Measurements from ENCODE around the gene MED20. TPM values are rescaled to one million over a fixed set of nuclear protein-coding genes. Genes with fewer than 3 reads are reported as not detected.

MED20 gene
- polyA plus RNA-seq, 2 of the 4 experiments (the other 2 are of a cell fraction), result 18.4 to 29.3 TPM

DNA sequence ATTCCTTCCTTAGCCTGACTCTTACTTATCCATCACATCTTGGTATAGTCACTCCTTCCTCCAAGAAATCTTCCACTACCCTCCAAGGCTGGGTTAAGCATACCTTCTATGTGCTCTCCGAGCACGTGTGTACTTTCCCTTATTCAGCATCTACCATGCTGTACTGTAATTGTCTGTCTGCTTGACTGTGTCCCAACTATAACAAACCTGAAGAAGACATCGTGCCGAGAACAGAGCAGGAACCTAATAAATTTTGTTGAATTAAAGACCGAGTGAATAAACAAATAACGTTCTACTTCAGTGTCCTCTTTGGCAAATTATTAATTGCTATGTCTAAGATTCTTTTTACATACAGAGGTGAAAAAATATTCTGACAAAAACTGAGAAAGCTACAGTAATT, 61.6 kb downstream of the MED20 start:
- Histone ChIP-seq H3K4me2 (no peak overlapping the region), H3K4me1 (no peaks in the 10 kb centered on the region), H3K9me3 (no peaks in the 10 kb centered on the region), H3K27ac (no peak overlapping the region), H3K4me3 (no peak overlapping the region)
- no peak for FAIRE-seq
- CTCF ChIA-PET, result interaction anchor here (1.9 kb wide), 1 partner anchor 12 kb away, joined by 7 read pairs; no protein-coding TSS in a partner anchor
- POLR2A ChIA-PET, result no interaction called here
- 87% methylated on average over 6 of the region's 6 CpGs for WGBS (ENCODE audit: missing lambda C conversion rate)
- TF ChIP-seq HDAC2 (IDR thresholded peaks at IDR 0.05) (no peak), ZNF302 (CRISPR knock-in tag; IDR thresholded peaks at IDR 0.05) (no peak), RFX5 (IDR thresholded peaks at IDR 0.05) (no peak)
- TF ChIP-seq, protein P1, sequence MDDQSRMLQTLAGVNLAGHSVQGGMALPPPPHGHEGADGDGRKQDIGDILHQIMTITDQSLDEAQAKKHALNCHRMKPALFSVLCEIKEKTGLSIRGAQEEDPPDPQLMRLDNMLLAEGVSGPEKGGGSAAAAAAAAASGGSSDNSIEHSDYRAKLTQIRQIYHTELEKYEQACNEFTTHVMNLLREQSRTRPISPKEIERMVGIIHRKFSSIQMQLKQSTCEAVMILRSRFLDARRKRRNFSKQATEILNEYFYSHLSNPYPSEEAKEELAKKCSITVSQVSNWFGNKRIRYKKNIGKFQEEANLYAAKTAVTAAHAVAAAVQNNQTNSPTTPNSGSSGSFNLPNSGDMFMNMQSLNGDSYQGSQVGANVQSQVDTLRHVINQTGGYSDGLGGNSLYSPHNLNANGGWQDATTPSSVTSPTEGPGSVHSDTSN (IDR thresholded peaks at IDR 0.05), result no peak
- TF ChIP-seq, protein P2, sequence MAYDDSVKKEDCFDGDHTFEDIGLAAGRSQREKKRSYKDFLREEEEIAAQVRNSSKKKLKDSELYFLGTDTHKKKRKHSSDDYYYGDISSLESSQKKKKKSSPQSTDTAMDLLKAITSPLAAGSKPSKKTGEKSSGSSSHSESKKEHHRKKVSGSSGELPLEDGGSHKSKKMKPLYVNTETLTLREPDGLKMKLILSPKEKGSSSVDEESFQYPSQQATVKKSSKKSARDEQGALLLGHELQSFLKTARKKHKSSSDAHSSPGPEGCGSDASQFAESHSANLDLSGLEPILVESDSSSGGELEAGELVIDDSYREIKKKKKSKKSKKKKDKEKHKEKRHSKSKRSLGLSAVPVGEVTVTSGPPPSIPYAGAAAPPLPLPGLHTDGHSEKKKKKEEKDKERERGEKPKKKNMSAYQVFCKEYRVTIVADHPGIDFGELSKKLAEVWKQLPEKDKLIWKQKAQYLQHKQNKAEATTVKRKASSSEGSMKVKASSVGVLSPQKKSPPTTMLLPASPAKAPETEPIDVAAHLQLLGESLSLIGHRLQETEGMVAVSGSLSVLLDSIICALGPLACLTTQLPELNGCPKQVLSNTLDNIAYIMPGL (CRISPR knock-in tag; IDR thresholded peaks at IDR 0.05; ENCODE audit: borderline replicate concordance), result no peak
- TF ChIP-seq, protein P3, sequence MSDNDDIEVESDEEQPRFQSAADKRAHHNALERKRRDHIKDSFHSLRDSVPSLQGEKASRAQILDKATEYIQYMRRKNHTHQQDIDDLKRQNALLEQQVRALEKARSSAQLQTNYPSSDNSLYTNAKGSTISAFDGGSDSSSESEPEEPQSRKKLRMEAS (IDR thresholded peaks at IDR 0.05), result no peak
- ATAC-seq, result no peak
- no peak for DNase-seq (ENCODE audit: low read depth in 1 of 2, low spot score in 1 of 2)

DNA sequence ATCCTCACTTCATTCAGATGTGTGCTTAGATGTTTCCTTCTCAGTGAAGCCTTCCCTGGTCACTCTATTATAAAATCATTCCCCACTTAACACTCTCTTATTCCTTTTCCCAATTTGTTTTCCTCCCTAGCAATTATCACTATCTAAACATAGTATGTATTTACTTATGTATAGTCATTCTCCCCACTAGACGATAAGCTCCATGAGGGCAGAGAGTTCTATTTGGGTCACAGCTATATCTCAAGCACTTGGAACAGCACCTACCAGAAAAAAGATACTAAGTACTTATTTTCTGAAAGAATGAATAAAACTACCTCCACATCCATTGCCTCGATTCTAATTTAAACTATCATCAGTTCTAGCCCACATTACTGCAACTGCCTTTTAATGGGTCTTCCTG, 62.2 kb downstream of the MED20 start:
- FAIRE-seq (no peak), ATAC-seq (no peak), DNase-seq (ENCODE audit: low read depth in 1 of 2, low spot score in 1 of 2) (no peak)
- no peak overlapping the region for H3K27ac ChIP-seq
- H3K9me3 ChIP-seq, result no peaks in the 10 kb centered on the region
- ChIA-PET POLR2A (no interaction called here), CTCF (interaction anchor here (0.6 to 1.9 kb wide), 4 partner anchors 11 to 78 kb away, joined by 3 to 7 read pairs (median 4); partner anchors contain the start of genes BYSL and MED20)
- no peak overlapping the region for H3K4me2 ChIP-seq
- H3K4me1 ChIP-seq, result no peaks in the 10 kb centered on the region
- TF ChIP-seq SMC3 (IDR thresholded peaks at IDR 0.05), result no peak
- TF ChIP-seq PHF8 (IDR thresholded peaks at IDR 0.05; ENCODE audit: borderline replicate concordance, low read depth), result no peak
- no peak for TF ChIP-seq TP53 (CRISPR knock-in tag; IDR thresholded peaks at IDR 0.05)
- no peak for TF ChIP-seq BHLHE40 (IDR thresholded peaks at IDR 0.05; ENCODE audit: low read depth, low read length)
- no peak for TF ChIP-seq HDAC2 (IDR thresholded peaks at IDR 0.05)
- no peak for TF ChIP-seq KDM1A (IDR thresholded peaks at IDR 0.05; ENCODE audit: low read depth)
- TF ChIP-seq, protein P4, sequence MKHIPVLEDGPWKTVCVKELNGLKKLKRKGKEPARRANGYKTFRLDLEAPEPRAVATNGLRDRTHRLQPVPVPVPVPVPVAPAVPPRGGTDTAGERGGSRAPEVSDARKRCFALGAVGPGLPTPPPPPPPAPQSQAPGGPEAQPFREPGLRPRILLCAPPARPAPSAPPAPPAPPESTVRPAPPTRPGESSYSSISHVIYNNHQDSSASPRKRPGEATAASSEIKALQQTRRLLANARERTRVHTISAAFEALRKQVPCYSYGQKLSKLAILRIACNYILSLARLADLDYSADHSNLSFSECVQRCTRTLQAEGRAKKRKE (CRISPR knock-in tag; IDR thresholded peaks at IDR 0.05; ENCODE audit: low read depth), result no peak
- no peak overlapping the region for H3K4me3 ChIP-seq
- 61% methylated on average over 2 of the region's 2 CpGs for WGBS (ENCODE audit: missing lambda C conversion rate)

Small RNA genes lying within 50 kb of the gene (small RNA-seq; reads per million reads assigned to genes)
- gene RF00019, result 0 reads per million in 6 experiments

Other genes starting within 250 kb of the MED20 start
- 2.9 and 3.1 TPM in 2 replicates for gene TFEB, start 185.5 kb downstream of the MED20 start, polyA plus RNA-seq (2011; rRNA removed)
- 4.3 to 6.1 TPM (median 4.5 TPM) in 3 replicates for gene TFEB, start 185.5 kb downstream of the MED20 start, polyA plus RNA-seq (2017; fragmentation: RNase III; extraction: RNeasy Plus Mini Kit Qiagen cat#74134 plus additional on column Dnase treatment)
- not detected in 2 replicates for gene PGC, start 173.7 kb downstream of the MED20 start, polyA plus RNA-seq (2011; rRNA removed)
- gene PGC, start 173.7 kb downstream of the MED20 start, polyA plus RNA-seq (2017; fragmentation: RNase III; extraction: RNeasy Plus Mini Kit Qiagen cat#74134 plus additional on column Dnase treatment), result not detected in 3 replicates
- gene FRS3, start 141.2 kb downstream of the MED20 start, polyA plus RNA-seq (2011; rRNA removed), result 1.9 TPM in 2 replicates
- gene FRS3, start 141.2 kb downstream of the MED20 start, polyA plus RNA-seq (2017; fragmentation: RNase III; extraction: RNeasy Plus Mini Kit Qiagen cat#74134 plus additional on column Dnase treatment), result 1.7 to 2.0 TPM (median 2.0 TPM) in 3 replicates
- 0.32 and 0.34 TPM in 2 replicates for gene PRICKLE4, start 140.4 kb downstream of the MED20 start, polyA plus RNA-seq (2011; rRNA removed)
- 0.95 to 1.6 TPM (median 1.5 TPM) in 3 replicates for gene PRICKLE4, start 140.4 kb downstream of the MED20 start, polyA plus RNA-seq (2017; fragmentation: RNase III; extraction: RNeasy Plus Mini Kit Qiagen cat#74134 plus additional on column Dnase treatment)
- 217 and 262 TPM in 2 replicates for gene TOMM6, start 133.4 kb downstream of the MED20 start, polyA plus RNA-seq (2011; rRNA removed)
- 252 to 261 TPM (median 254 TPM) in 3 replicates for gene TOMM6, start 133.4 kb downstream of the MED20 start, polyA plus RNA-seq (2017; fragmentation: RNase III; extraction: RNeasy Plus Mini Kit Qiagen cat#74134 plus additional on column Dnase treatment)
- gene USP49, start 25.8 kb downstream of the MED20 start, polyA plus RNA-seq (2011; rRNA removed), result 2.9 TPM in 2 replicates
- gene USP49, start 25.8 kb downstream of the MED20 start, polyA plus RNA-seq (2017; fragmentation: RNase III; extraction: RNeasy Plus Mini Kit Qiagen cat#74134 plus additional on column Dnase treatment), result 3.6 to 4.3 TPM (median 4.1 TPM) in 3 replicates
- 28.8 and 38.7 TPM in 2 replicates for gene BYSL, start 360 bp upstream of the MED20 start, polyA plus RNA-seq (2011; rRNA removed)
- gene BYSL, start 360 bp upstream of the MED20 start, polyA plus RNA-seq (2017; fragmentation: RNase III; extraction: RNeasy Plus Mini Kit Qiagen cat#74134 plus additional on column Dnase treatment), result 60.9 to 66.9 TPM (median 61.8 TPM) in 3 replicates
- 112 TPM in 2 replicates for gene CCND3, start 20.7 kb upstream of the MED20 start, polyA plus RNA-seq (2011; rRNA removed)
- 213 to 228 TPM (median 215 TPM) in 3 replicates for gene CCND3, start 20.7 kb upstream of the MED20 start, polyA plus RNA-seq (2017; fragmentation: RNase III; extraction: RNeasy Plus Mini Kit Qiagen cat#74134 plus additional on column Dnase treatment)
- gene TAF8, start 129.4 kb upstream of the MED20 start, polyA plus RNA-seq (2011; rRNA removed), result 18.7 and 20.5 TPM in 2 replicates
- gene TAF8, start 129.4 kb upstream of the MED20 start, polyA plus RNA-seq (2017; fragmentation: RNase III; extraction: RNeasy Plus Mini Kit Qiagen cat#74134 plus additional on column Dnase treatment), result 13.3 to 14.0 TPM (median 13.4 TPM) in 3 replicates
- gene C6orf132, start 221.5 kb upstream of the MED20 start, polyA plus RNA-seq (2011; rRNA removed), result 0.44 and 0.66 TPM in 2 replicates
- 0.58 to 1.1 TPM (median 0.96 TPM) in 3 replicates for gene C6orf132, start 221.5 kb upstream of the MED20 start, polyA plus RNA-seq (2017; fragmentation: RNase III; extraction: RNeasy Plus Mini Kit Qiagen cat#74134 plus additional on column Dnase treatment)

All from A549 (cell line).